PC-9 (cell line): Measurements from ENCODE around the gene CPB2. TPM values are rescaled to one million over a fixed set of nuclear protein-coding genes. Genes with fewer than 3 reads are reported as not detected.

Source experiments
- BruUV-seq: library from RNA; stranded (reverse); fragments of 400-500 nt; replicated peaks from 2 replicates; lab custom pipeline; 2021; lab: Mats Ljungman, UMichigan
- CTCF ChIA-PET: fragments of 300-600 bp; sonication (Branson Sonifier 250); formaldehyde crosslinking; loops from one replicate; lab custom pipeline; 2022; ENCODE audit warnings: antibody characterized with exemption; lab: Charles Lee
- POLR2A ChIA-PET: fragments of 300-600 bp; sonication (Branson Sonifier 250); formaldehyde crosslinking; loops from one replicate; lab custom pipeline; 2022; ENCODE audit warnings: antibody characterized with exemption; ENCODE audit not compliant: unreplicated experiment; lab: Charles Lee
- DNase-seq, 2 experiments: peaks; one replicate each; pipeline versions ENCODE4 v3.0.0 to v3.0.0-alpha.2; 2015 to 2022; ENCODE audit warnings: mixed read lengths in 1 of 2
- H2AFZ ChIP-seq: fragments of 200-600 bp; sonication (generic); 2 replicates; pipeline ENCODE4 v1.8.1; 2017; ENCODE audit warnings: antibody characterized with exemption
- H3F3A ChIP-seq: fragments of 200-600 bp; sonication (generic); 2 replicates; pipeline ENCODE4 v1.8.1; 2017; ENCODE audit warnings: antibody characterized with exemption, mild to moderate bottlenecking, low read depth; ENCODE audit not compliant: insufficient read depth
- H3K27ac ChIP-seq: fragments of 200-600 bp; sonication (generic); 2 replicates; pipeline ENCODE4 v1.6.1; 2016; ENCODE audit warnings: mixed run types
- H3K27me3 ChIP-seq: fragments of 200-600 bp; sonication (generic); 2 replicates; pipeline ENCODE4 v1.6.1; 2016; ENCODE audit warnings: low read depth, mixed run types; ENCODE audit not compliant: insufficient read depth
- H3K36me3 ChIP-seq: fragments of 200-600 bp; sonication (generic); 2 replicates; pipeline ENCODE4 v1.6.1; 2016; ENCODE audit warnings: low read depth, mixed run types
- H3K4me1 ChIP-seq: fragments of 200-600 bp; sonication (generic); replicated peaks from 2 replicates; pipeline ENCODE4 v1.6.1; 2016; ENCODE audit warnings: mixed run types; ENCODE audit not compliant: insufficient read depth
- H3K4me2 ChIP-seq: fragments of 200-600 bp; sonication (generic); 2 replicates; pipeline ENCODE4 v1.6.1; 2017; ENCODE audit warnings: mixed run types
- H3K4me3 ChIP-seq: fragments of 200-600 bp; sonication (generic); 2 replicates; pipeline ENCODE4 v1.6.1; 2016; ENCODE audit warnings: mixed run types
- H3K79me2 ChIP-seq: fragments of 200-600 bp; sonication (generic); 2 replicates; pipeline ENCODE4 v1.6.1; 2017; ENCODE audit warnings: low read depth, mixed run types
- H3K9me2 ChIP-seq: fragments of 200-600 bp; sonication (generic); 2 replicates; pipeline ENCODE4 v1.8.1; 2017; ENCODE audit warnings: mild to moderate bottlenecking; ENCODE audit not compliant: insufficient read depth
- H3K9me3 ChIP-seq: fragments of 200-600 bp; sonication (generic); 2 replicates; pipeline ENCODE4 v1.8.1; 2016; ENCODE audit warnings: low read depth; ENCODE audit not compliant: insufficient read depth
- H4K20me1 ChIP-seq: fragments of 200-600 bp; sonication (generic); 2 replicates; pipeline ENCODE4 v1.8.1; 2017; ENCODE audit not compliant: insufficient read depth
- EZH2 ChIP-seq: fragments of 200-600 bp; sonication (generic); IDR thresholded peaks from 2 replicates; pipeline ENCODE4 v1.8.0; 2017; ENCODE audit warnings: antibody characterized with exemption, low read depth
- intact Hi-C: fragments of 100-400 bp; cut with micrococcal nuclease; formaldehyde crosslinking; loops from one replicate; pipeline ENCODE4 v1.10.0; 2022; ENCODE audit not compliant: unreplicated experiment
- total RNA-seq: library from RNA; stranded (reverse); gene quantifications from 2 replicates; pipeline ENCODE4 v1.2.3, GENCODE V29; 2021
- TF ChIP-seq, protein P1 (sequence below): fragments of 200-600 bp; sonication (generic); conservative IDR thresholded peaks from 2 replicates; pipeline ENCODE4 v1.6.1; 2017; ENCODE audit warnings: mixed run types, antibody characterized with exemption, mild to moderate bottlenecking, moderate library complexity

CPB2 gene
- total RNA-seq, 1 experiment from 2014 or later: not detected

DNA sequence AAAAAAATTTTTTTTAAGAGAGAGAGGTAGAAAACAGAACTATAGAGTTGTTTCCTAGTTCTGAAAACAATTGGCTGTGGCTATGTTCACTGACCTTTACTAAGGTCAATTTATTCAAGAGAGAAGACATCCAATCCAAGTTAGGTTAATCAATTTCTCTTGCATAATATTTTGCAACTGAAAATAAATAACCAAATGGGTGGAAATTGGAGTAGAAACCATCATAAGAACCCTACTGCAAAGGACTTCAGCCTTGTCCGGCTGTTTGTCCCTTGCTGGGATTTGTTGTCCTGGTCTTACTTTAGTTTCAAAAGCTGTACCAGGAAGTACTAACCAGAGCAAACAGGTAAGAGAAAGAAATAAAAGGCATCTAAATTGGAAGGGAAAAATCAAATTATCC lies 29.0 kb downstream of the CPB2 start:
- Histone ChIP-seq H3K4me1 (no peaks in the 10 kb centered on the region), H3K4me2 (no peak overlapping the region), H3K27me3 (no peaks in the 10 kb centered on the region), H3K9me3 (no peaks in the 10 kb centered on the region), H2AFZ (no peak overlapping the region), H3K4me3 (no peak overlapping the region), H3F3A (no peaks in the 10 kb centered on the region), H4K20me1 (no peaks in the 10 kb centered on the region), H3K27ac (no peak overlapping the region), H3K79me2 (no peaks in the 10 kb centered on the region), H3K9me2 (no peaks in the 10 kb centered on the region), H3K36me3 (no peaks in the 10 kb centered on the region)
- intact Hi-C loops: no loop called here
- no peak for DNase-seq
- TF ChIP-seq, protein P1, sequence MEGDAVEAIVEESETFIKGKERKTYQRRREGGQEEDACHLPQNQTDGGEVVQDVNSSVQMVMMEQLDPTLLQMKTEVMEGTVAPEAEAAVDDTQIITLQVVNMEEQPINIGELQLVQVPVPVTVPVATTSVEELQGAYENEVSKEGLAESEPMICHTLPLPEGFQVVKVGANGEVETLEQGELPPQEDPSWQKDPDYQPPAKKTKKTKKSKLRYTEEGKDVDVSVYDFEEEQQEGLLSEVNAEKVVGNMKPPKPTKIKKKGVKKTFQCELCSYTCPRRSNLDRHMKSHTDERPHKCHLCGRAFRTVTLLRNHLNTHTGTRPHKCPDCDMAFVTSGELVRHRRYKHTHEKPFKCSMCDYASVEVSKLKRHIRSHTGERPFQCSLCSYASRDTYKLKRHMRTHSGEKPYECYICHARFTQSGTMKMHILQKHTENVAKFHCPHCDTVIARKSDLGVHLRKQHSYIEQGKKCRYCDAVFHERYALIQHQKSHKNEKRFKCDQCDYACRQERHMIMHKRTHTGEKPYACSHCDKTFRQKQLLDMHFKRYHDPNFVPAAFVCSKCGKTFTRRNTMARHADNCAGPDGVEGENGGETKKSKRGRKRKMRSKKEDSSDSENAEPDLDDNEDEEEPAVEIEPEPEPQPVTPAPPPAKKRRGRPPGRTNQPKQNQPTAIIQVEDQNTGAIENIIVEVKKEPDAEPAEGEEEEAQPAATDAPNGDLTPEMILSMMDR: no peak
- TF ChIP-seq EZH2: no peak
- CTCF ChIA-PET: no interaction called here
- POLR2A ChIA-PET: no interaction called here
- BruUV-seq: no TSS peak

DNA sequence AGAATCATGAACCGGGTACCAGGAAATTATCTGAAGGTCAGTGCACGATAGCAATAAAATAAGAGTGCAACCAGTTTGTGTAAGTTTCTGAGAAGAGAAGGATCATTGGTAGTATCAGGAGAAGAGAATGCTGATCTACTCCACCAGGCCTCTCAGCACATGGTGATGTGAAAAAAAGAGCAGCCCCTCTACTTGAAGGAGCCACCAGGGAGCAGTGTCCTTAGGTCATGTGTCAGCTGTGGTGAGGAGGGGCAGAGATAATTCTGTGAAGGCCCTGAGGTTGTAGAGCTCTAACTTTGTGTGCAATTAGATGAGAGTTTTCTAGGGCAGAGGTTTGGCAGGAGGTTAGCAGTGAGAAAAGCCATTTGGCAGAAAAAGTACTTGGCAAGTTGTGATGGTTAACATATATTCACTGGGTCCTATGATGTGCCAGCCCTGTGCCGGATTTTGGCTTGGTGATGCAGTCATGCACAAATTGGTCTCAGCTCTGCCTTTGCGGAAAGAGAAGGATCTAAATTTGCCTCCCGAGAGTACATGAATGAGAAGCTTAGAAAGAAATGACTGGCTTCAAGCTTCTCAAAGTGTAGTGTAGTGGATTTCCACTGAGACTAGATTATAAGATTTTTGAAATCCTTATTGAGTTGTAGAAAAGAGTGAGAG lies 33.1 kb downstream of the CPB2 start:
- DNase-seq: no peak
- intact Hi-C loops: no loop called here

GRCh38 chr13:46063292-46063691 lies 41.5 kb downstream of the CPB2 start:
- Histone ChIP-seq H3K4me2 (no peak overlapping the region), H3K27ac (no peak overlapping the region), H3K9me2 (no peaks in the 10 kb centered on the region), H3K9me3 (no peaks in the 10 kb centered on the region), H3K79me2 (no peaks in the 10 kb centered on the region), H3F3A (no peaks in the 10 kb centered on the region), H2AFZ (no peak overlapping the region), H3K4me3 (no peak overlapping the region), H3K4me1 (no peaks in the 10 kb centered on the region), H3K27me3 (no peaks in the 10 kb centered on the region), H4K20me1 (no peaks in the 10 kb centered on the region), H3K36me3 (no peaks in the 10 kb centered on the region)
- intact Hi-C loops: no loop called here
- CTCF ChIA-PET: no interaction called here
- no TSS peak for BruUV-seq
- POLR2A ChIA-PET: no interaction called here
- DNase-seq: no peak
- TF ChIP-seq EZH2: no peak
- TF ChIP-seq, protein P1: no peak

More for the DNA sequence above, 33.1 kb downstream of the CPB2 start:
- H3K9me3 ChIP-seq: no peaks in the 10 kb centered on the region
- BruUV-seq: no TSS peak
- no peaks in the 10 kb centered on the region for H3K27me3 ChIP-seq
- TF ChIP-seq EZH2: no peak
- TF ChIP-seq, protein P1: no peak
- no peak overlapping the region for H3K4me2 ChIP-seq
- no peak overlapping the region for H3K4me3 ChIP-seq
- no peaks in the 10 kb centered on the region for H3K9me2 ChIP-seq
- no peaks in the 10 kb centered on the region for H3F3A ChIP-seq
- H3K36me3 ChIP-seq: no peaks in the 10 kb centered on the region
- H3K79me2 ChIP-seq: no peaks in the 10 kb centered on the region
- H3K4me1 ChIP-seq: no peaks in the 10 kb centered on the region
- ChIA-PET POLR2A (no interaction called here), CTCF (no interaction called here)
- no peak overlapping the region for H2AFZ ChIP-seq
- no peak overlapping the region for H3K27ac ChIP-seq
- H4K20me1 ChIP-seq: no peaks in the 10 kb centered on the region
